WI38 (cell line): Measurements from ENCODE around the gene OPTN.

ENCODE experiments used
- H3K4me3 ChIP-seq: 2 replicates; pipeline ENCODE4 v1.5.1; 2011; ENCODE audit warnings: low read depth, mild to moderate bottlenecking, control low read depth, low read length
- CTCF ChIP-seq: IDR thresholded peaks from 2 replicates; pipeline ENCODE4 v1.5.1; 2012; ENCODE audit warnings: low read depth, mild to moderate bottlenecking, control low read depth, low read length

Gene OPTN

GRCh38 chr10:13115832-13116803 lies 16.2 kb downstream of the OPTN start:
- no peak for TF ChIP-seq CTCF
- H3K4me3 ChIP-seq: no peak overlapping the region

- no peak for TF ChIP-seq CTCF
Measured at GRCh38 chr10:13117841-13118783, 18.1 kb downstream of the OPTN start.

GRCh38 chr10:13118784-13119410 lies 18.9 kb downstream of the OPTN start:
- TF ChIP-seq CTCF: no peak
- H3K4me3 ChIP-seq: no peak overlapping the region

More at GRCh38 chr10:13117841-13118783, 18.1 kb downstream of the OPTN start:
- no peak overlapping the region for H3K4me3 ChIP-seq

- no peak overlapping the region for H3K4me3 ChIP-seq
- TF ChIP-seq CTCF: no peak
Measured at GRCh38 chr10:13120786-13121499, 21.0 kb downstream of the OPTN start.

- H3K4me3 ChIP-seq: no peak overlapping the region
- TF ChIP-seq CTCF: no peak
Measured at GRCh38 chr10:13121500-13121854, 21.5 kb downstream of the OPTN start.

GRCh38 chr10:13136651-13137050 lies 36.7 kb downstream of the OPTN start:
- TF ChIP-seq CTCF: no peak
- H3K4me3 ChIP-seq: no peak overlapping the region
